K562 treated with DMSO at 1 percent for 4 hours (cell line): ENCODE measurements around the gene APRT. TPM values are rescaled to one million over a fixed set of nuclear protein-coding genes. Genes with fewer than 3 reads are reported as not detected.

ENCODE experiments used
- total RNA-seq: library from RNA; unstranded; fragments of 300-600 nt; gene quantifications from 2 replicates; pipeline ENCODE4 v1.2.3, GENCODE V29; 2022; ENCODE audit not compliant: insufficient read depth

Gene APRT, protein sequence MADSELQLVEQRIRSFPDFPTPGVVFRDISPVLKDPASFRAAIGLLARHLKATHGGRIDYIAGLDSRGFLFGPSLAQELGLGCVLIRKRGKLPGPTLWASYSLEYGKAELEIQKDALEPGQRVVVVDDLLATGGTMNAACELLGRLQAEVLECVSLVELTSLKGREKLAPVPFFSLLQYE
- total RNA-seq: 276 and 300 TPM in 2 replicates

DNA sequence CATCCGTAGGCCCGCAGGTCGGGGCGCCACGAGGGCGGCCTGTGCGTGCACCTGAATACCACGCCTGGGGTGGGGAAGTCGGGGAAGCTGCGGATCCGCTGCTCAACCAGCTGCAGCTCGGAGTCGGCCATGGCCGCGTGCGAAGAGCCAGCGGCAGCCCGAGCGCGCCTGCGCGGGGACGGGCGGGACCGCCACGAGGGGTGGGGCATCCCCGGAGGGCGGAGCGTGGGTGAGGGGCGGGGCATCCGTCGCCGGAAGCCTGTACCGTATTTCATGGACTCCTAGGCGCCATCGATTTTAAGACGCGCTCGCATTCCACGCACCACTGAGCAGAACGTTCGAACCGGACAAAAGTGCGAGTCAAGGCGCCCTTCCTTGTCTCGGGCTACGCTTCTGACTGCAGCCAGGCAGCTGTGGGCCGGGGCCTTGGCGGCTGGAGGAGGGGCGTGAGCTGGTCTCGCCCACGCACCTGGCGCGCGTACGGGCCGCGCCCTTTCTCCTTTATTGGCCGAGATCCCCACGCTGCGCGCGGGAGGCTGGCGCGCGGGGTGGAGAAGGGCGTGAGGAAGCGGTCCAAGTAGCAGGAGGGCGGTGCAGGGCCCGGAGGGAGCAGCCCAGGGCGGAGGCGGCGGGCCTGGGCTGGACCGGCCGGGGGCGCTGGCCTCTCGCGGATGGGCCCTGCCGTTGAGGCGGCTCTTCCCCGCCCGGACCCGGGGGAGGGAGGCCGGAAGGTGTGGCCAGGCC lies at the start of gene APRT:
TSS of gene APRT (minus strand) at position 160 of the 744 bp plus-strand sequence. CDS start at position 131, 29 bp downstream.

DNA sequence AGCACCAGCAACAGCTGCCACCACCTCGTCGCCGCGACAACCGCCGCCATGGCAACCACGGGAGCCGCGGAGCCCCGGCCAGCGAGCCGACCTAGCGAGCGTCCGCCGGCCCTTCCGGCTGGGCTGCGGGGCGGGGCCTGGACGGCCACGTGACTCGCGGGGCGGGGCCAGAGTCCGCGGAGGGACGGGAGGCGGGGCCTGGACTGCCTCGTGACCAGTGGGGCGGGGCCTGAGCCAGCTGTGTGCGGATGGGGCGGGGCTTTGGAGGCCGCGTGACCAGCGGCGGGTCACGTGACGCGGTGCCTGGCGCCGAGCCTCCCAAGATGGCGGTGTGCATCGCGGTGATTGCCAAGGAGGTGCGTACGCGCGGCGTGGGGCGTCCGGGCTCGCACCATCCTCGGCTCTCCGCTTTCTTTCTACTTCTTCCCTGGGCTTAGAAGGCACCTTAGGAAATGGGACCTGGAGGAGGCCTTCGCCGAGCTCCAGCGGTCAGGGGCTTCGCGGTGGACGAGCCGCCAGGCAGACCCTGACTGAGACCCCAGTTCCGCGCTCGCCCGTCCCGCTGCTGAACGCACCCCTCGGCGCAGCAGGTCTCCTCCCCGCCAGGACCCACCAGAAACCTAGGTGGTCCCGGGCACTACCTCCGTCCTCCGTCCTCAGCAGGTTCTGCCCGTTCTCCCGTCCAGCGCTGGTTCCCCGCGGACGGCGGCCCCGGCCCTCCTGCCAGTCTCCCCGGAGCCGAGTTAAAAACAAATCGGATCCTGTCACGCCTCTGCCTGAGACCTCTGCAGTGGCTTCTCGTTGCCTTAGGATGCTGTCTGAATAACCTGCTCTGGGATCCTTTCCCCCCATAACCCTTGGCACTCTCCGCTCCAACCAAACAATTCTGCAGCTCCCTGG lies 45.4 kb upstream of the APRT start, which contains the start of the genes GALNS and TRAPPC2L:
TSS of gene GALNS (minus strand) at position 120 of the 900 bp plus-strand sequence. CDS start at position 50, 70 bp downstream.
TSS of gene TRAPPC2L (plus strand) at position 300 of the 900 bp plus-strand sequence. CDS start at position 324, 24 bp downstream.

DNA sequence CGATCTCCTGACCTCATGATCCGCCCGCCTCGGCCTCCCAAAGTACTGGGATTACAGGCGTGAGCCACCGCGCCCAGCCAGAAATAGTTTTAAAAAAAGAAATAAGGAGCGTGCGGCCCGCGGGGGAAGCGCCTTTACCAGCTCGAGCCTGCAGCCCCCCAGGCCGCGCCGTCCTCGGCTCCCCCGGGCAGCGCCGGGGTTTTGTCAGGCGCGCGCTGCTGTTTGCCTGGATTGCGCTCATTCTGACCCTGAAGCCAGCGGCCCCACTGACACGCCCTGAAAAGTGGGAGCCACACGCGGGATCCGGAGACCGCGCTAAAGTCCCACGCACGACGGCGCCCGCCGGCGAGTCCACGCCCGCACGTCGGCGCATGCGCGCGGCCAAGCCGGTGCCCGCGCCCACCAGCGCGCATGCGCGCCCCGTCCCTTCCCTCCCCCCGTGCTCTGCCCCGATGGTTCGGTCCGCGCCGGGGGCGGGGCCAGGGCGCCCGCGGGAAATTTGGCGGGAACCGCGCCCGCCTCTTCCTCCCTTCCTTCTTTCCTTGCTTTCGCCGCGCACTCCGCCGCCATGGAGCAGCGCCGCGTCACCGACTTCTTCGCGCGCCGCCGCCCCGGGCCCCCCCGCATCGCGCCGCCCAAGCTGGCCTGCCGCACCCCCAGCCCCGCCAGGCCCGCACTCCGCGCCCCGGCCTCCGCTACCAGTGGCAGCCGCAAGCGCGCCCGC lies 8.3 kb downstream of the APRT start, which contains the start of gene CDT1:
TSS of gene CDT1 (plus strand) at position 526 of the 724 bp plus-strand sequence. CDS start at position 569, 43 bp downstream.

DNA sequence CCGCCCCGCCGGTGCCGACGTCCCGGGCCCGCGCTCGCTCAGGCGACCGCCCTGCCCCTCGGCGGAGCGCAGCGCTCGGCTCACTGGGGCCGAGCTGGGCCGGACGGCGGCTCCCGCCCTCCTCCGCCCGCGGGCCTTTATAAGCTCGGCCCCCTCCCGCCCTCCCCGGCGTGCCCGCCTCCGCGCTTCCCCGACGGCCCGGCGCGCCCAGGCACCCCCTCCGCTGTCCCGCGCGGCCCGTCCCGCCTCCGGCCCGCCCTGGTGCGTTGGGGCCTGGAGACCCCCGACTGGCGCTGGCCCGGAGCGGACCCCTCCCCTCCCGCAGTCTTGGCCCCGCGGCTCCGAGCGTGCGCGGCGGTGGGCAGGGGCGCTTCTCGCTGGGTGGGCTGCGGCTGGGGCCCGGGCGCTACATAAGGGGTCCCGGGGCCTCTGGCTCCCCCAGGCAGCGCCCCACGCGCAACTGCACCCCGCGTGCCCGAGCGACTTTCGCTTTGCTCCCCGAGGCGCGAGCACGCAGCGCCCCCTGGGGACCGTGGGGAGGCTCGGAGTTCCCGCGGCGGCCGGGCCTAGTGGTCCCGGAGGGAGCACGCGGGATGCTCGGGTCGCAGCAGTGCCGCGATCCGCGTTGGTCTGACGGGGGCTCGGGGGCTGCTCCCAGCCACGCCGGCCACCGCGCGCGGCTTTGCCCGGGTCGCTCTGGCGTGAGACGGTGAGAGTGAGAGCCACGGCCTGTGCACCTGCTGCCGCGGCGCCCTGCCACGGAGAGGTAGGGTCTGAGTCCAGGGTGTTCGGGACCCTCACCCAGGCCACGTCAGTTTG lies 26.4 kb downstream of the APRT start, which contains the start of gene PIEZO1:
TSS of gene PIEZO1 (minus strand) at position 115 of the 819 bp plus-strand sequence. CDS start 256 bp downstream, outside the sequence.

Other genes starting within 250 kb of the APRT start
- gene ZC3H18, start 241.5 kb downstream of the APRT start, total RNA-seq: 47.3 and 54.5 TPM in 2 replicates
- gene IL17C, start 173.4 kb downstream of the APRT start, total RNA-seq: not detected in 2 replicates
- gene CYBA, start 160.9 kb downstream of the APRT start, total RNA-seq: 618 and 683 TPM in 2 replicates
- gene MVD, start 148.8 kb downstream of the APRT start, total RNA-seq: 88.8 and 102 TPM in 2 replicates
- gene SNAI3, start 125.4 kb downstream of the APRT start, total RNA-seq: 1.8 TPM in 1 of 2 replicates, not detected in the other
- 51.2 and 58.8 TPM in 2 replicates for gene RNF166, start 105.5 kb downstream of the APRT start, total RNA-seq
- 31.2 and 36.6 TPM in 2 replicates for gene CTU2, start 105.4 kb downstream of the APRT start, total RNA-seq
- gene PIEZO1, start 26.7 kb downstream of the APRT start, total RNA-seq: 237 and 289 TPM in 2 replicates
- 235 and 248 TPM in 2 replicates for gene CDT1, start 8.1 kb downstream of the APRT start, total RNA-seq
- 10.0 and 10.5 TPM in 2 replicates for gene GALNS, start 45.0 kb upstream of the APRT start, total RNA-seq
- gene TRAPPC2L, start 45.2 kb upstream of the APRT start, total RNA-seq: 48.4 and 59.9 TPM in 2 replicates
- 1.9 TPM in 1 of 2 replicates, not detected in the other for gene PABPN1L, start 54.7 kb upstream of the APRT start, total RNA-seq
- gene CBFA2T3, start 165.3 kb upstream of the APRT start, total RNA-seq: 13.8 and 28.6 TPM in 2 replicates